Measurements from ENCODE around the gene TMX4.

GRCh38 chr20:7993703-7994102 is 25.9 kb downstream of the TMX4 start:
- no peak for TF ChIP-seq CTCF (optimal IDR thresholded peaks at IDR 0.05 in 1 of 3, IDR thresholded peaks at IDR 0.05 in 1 of 3, conservative IDR thresholded peaks at IDR 0.05 in 1 of 3; ENCODE audit: extremely low read depth in 1 of 3, insufficient read depth in 2 of 3, low read length in 3 of 3)
- no peak for TF ChIP-seq EZH2 (IDR thresholded peaks at IDR 0.05; ENCODE audit: low read length)

Measured in keratinocyte (primary cell).